ENCODE data around the gene TOP3A. TPM values are rescaled to one million over a fixed set of nuclear protein-coding genes. Genes with fewer than 3 reads are reported as not detected.

TOP3A gene
- polyA plus RNA-seq, 1 donor (not counting 4 experiments of a cell fraction or from before 2014, with no cell fraction given) = 11.6 TPM

DNA sequence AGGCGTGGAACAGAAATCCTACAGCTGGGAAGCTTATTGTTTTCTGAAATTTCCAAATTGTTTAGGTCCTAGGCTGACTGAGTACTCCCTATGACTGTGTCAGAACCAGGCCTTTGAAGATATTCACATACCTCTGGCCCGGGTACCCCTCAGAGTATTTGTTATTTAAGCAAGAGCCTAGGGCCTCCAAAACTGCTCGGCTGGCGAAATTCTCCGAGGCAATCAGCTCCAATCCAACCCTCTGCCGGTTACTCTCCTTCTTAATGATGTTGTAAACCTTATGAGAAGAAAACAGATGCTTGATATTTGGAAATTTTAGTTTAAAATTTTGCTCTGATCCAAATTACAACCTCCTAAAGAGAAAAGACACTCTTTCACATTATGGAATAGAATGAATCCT, 38.7 kb upstream of the TOP3A start:
- peaks cover 3% of the 10 kb centered on the region for H3K4me1 ChIP-seq (ENCODE audit: control insufficient read depth, extremely low read depth, insufficient read depth, low read length)
- H4K20me1 ChIP-seq (ENCODE audit: control insufficient read depth, extremely low read depth, insufficient read depth, low read length) = no peaks in the 10 kb centered on the region
- H3K4me2 ChIP-seq (ENCODE audit: control insufficient read depth, extremely low read depth, insufficient read depth, low read depth, low read length) = no peak overlapping the region
- no peak overlapping the region for H3K9ac ChIP-seq (ENCODE audit: control insufficient read depth, extremely low read depth, insufficient read depth, low read length)
- TF ChIP-seq EZH2 (IDR thresholded peaks at IDR 0.05; ENCODE audit: low read length) = no peak
- TF ChIP-seq, protein P1, sequence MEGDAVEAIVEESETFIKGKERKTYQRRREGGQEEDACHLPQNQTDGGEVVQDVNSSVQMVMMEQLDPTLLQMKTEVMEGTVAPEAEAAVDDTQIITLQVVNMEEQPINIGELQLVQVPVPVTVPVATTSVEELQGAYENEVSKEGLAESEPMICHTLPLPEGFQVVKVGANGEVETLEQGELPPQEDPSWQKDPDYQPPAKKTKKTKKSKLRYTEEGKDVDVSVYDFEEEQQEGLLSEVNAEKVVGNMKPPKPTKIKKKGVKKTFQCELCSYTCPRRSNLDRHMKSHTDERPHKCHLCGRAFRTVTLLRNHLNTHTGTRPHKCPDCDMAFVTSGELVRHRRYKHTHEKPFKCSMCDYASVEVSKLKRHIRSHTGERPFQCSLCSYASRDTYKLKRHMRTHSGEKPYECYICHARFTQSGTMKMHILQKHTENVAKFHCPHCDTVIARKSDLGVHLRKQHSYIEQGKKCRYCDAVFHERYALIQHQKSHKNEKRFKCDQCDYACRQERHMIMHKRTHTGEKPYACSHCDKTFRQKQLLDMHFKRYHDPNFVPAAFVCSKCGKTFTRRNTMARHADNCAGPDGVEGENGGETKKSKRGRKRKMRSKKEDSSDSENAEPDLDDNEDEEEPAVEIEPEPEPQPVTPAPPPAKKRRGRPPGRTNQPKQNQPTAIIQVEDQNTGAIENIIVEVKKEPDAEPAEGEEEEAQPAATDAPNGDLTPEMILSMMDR (optimal IDR thresholded peaks at IDR 0.05 in 1 of 3, IDR thresholded peaks at IDR 0.05 in 1 of 3, conservative IDR thresholded peaks at IDR 0.05 in 1 of 3; ENCODE audit: extremely low read depth in 1 of 3, insufficient read depth in 2 of 3, low read length in 3 of 3) = no peak
- H3K9me3 ChIP-seq (ENCODE audit: control insufficient read depth, low read depth, low read length) = no peaks in the 10 kb centered on the region
- dilution Hi-C loops (cut with MboI; ENCODE audit: extremely low pct_ligation_motif_present, low sequenced_read_pairs) = no loop called here
- no peak overlapping the region for H3K27ac ChIP-seq (ENCODE audit: control insufficient read depth, insufficient read depth, low read length)
- no peaks in the 10 kb centered on the region for H3K9me1 ChIP-seq (ENCODE audit: control insufficient read depth, extremely low read depth, insufficient read depth, low read length)
- no peak overlapping the region for H3K4me3 ChIP-seq (ENCODE audit: control insufficient read depth in 2 of 3, extremely low read depth in 1 of 3, insufficient read depth in 2 of 3, low read depth in 1 of 3, low read length in 3 of 3)
- no peak for DNase-seq (ENCODE audit: low read depth, low spot score)
- H3K27me3 ChIP-seq (ENCODE audit: control insufficient read depth, extremely low read depth, insufficient read depth, low read length) = no peaks in the 10 kb centered on the region
- H3K36me3 ChIP-seq (ENCODE audit: control insufficient read depth in 2 of 2, extremely low read depth in 1 of 2, insufficient read depth in 2 of 2, low read length in 2 of 2) = peaks cover 0 to 2% of the 10 kb centered on the region in 2 experiments
- H2AFZ ChIP-seq (ENCODE audit: control insufficient read depth, low read length) = no peak overlapping the region
- no peak for FAIRE-seq
- H3K79me2 ChIP-seq (ENCODE audit: control insufficient read depth, insufficient read depth, low read length) = no peaks in the 10 kb centered on the region

DNA sequence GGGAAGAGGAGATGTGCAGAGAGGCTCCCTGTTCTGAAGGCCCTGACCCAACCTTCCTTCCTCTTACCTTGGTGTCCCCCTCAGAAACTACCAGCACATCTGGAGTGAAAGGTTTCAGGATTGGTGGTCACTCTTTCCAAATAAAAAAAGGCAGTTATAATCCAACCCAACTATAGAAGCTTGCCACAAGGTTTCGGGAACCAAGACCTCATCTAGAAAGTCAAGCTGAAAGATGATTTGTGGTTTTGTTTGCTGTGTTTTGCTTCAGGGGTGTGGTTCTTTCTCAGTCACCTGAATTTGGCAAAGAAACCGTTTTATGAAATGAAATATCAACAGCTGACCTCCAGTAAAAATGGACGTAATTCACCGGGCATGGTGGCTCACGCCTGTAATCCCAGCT, 29.2 kb upstream of the TOP3A start:
- Histone ChIP-seq H3K79me2 (ENCODE audit: control insufficient read depth, insufficient read depth, low read length) (no peaks in the 10 kb centered on the region), H3K4me2 (ENCODE audit: control insufficient read depth, extremely low read depth, insufficient read depth, low read depth, low read length) (no peak overlapping the region), H3K9me1 (ENCODE audit: control insufficient read depth, extremely low read depth, insufficient read depth, low read length) (peaks cover 3% of the 10 kb centered on the region), H3K27ac (ENCODE audit: control insufficient read depth, insufficient read depth, low read length) (no peak overlapping the region), H4K20me1 (ENCODE audit: control insufficient read depth, extremely low read depth, insufficient read depth, low read length) (no peaks in the 10 kb centered on the region), H3K9ac (ENCODE audit: control insufficient read depth, extremely low read depth, insufficient read depth, low read length) (no peak overlapping the region), H3K9me3 (ENCODE audit: control insufficient read depth, low read depth, low read length) (no peaks in the 10 kb centered on the region), H3K4me3 (ENCODE audit: control insufficient read depth in 2 of 3, extremely low read depth in 1 of 3, insufficient read depth in 2 of 3, low read depth in 1 of 3, low read length in 3 of 3) (no peak overlapping the region), H3K36me3 (ENCODE audit: control insufficient read depth in 2 of 2, extremely low read depth in 1 of 2, insufficient read depth in 2 of 2, low read length in 2 of 2) (peaks cover 6 to 29% of the 10 kb centered on the region in 2 experiments), H3K27me3 (ENCODE audit: control insufficient read depth, extremely low read depth, insufficient read depth, low read length) (no peaks in the 10 kb centered on the region), H3K4me1 (ENCODE audit: control insufficient read depth, extremely low read depth, insufficient read depth, low read length) (no peaks in the 10 kb centered on the region), H2AFZ (ENCODE audit: control insufficient read depth, low read length) (no peak overlapping the region)
- dilution Hi-C loops (cut with MboI; ENCODE audit: extremely low pct_ligation_motif_present, low sequenced_read_pairs) = no loop called here
- DNase-seq (ENCODE audit: low read depth, low spot score) = no peak
- no peak for FAIRE-seq
- TF ChIP-seq, protein P1 (optimal IDR thresholded peaks at IDR 0.05 in 1 of 3, IDR thresholded peaks at IDR 0.05 in 1 of 3, conservative IDR thresholded peaks at IDR 0.05 in 1 of 3; ENCODE audit: extremely low read depth in 1 of 3, insufficient read depth in 2 of 3, low read length in 3 of 3) = no peak
- no peak for TF ChIP-seq EZH2 (IDR thresholded peaks at IDR 0.05; ENCODE audit: low read length)

All from keratinocyte (primary cell).